HG03103 (cell line): Measurements from ENCODE around the gene RAPGEF4.

ENCODE experiments used
- ATAC-seq: cut with Tn5 transposase; IDR thresholded peaks from one replicate; pipeline ENCODE4 v1.9.1; 2021; ENCODE audit warnings: low read depth; ENCODE audit not compliant: unreplicated experiment

The RAPGEF4 gene

GRCh38 chr2:172957734-172958133 lies 222.1 kb downstream of the RAPGEF4 start:
- no peak for ATAC-seq

- ATAC-seq, result no peak
Measured at GRCh38 chr2:172962082-172962481, 226.4 kb downstream of the RAPGEF4 start.

GRCh38 chr2:172962824-172963223 lies 227.2 kb downstream of the RAPGEF4 start:
- ATAC-seq, result no peak

GRCh38 chr2:172964511-172965139 lies 229.0 kb downstream of the RAPGEF4 start:
- no peak for ATAC-seq

GRCh38 chr2:172965433-172966212 lies 230.0 kb downstream of the RAPGEF4 start:
- no peak for ATAC-seq

GRCh38 chr2:172967036-172967982 lies 231.7 kb downstream of the RAPGEF4 start:
- no peak for ATAC-seq

GRCh38 chr2:172968061-172968469 lies 232.4 kb downstream of the RAPGEF4 start:
- ATAC-seq, result no peak

GRCh38 chr2:172969166-172969565 lies 233.5 kb downstream of the RAPGEF4 start:
- ATAC-seq, result no peak

GRCh38 chr2:172969609-172970008 lies 234.0 kb downstream of the RAPGEF4 start:
- no peak for ATAC-seq

GRCh38 chr2:172970660-172971059 lies 235.0 kb downstream of the RAPGEF4 start:
- no peak for ATAC-seq

- no peak for ATAC-seq
Measured at GRCh38 chr2:172972005-172972619, 236.5 kb downstream of the RAPGEF4 start.

GRCh38 chr2:172974762-172975161 lies 239.1 kb downstream of the RAPGEF4 start:
- no peak for ATAC-seq

GRCh38 chr2:172976116-172976515 lies 240.5 kb downstream of the RAPGEF4 start:
- ATAC-seq, result no peak

- ATAC-seq, result no peak
Measured at GRCh38 chr2:172976816-172977215, 241.2 kb downstream of the RAPGEF4 start.

- ATAC-seq, result no peak
Measured at GRCh38 chr2:172977270-172978062, 241.8 kb downstream of the RAPGEF4 start.

- ATAC-seq, result no peak
Measured at GRCh38 chr2:172978063-172978383, 242.4 kb downstream of the RAPGEF4 start.

- ATAC-seq, result no peak
Measured at GRCh38 chr2:172985139-172985892, 249.7 kb downstream of the RAPGEF4 start.

- no peak for ATAC-seq
Measured at GRCh38 chr2:172986040-172986439, 250.4 kb downstream of the RAPGEF4 start.

- no peak for ATAC-seq
Measured at GRCh38 chr2:172988728-172989127, 253.1 kb downstream of the RAPGEF4 start.
